Thyroid gland (tissue), 4 donors: Measurements from ENCODE around the gene PGLYRP2. TPM values are rescaled to one million over a fixed set of nuclear protein-coding genes. Genes with fewer than 3 reads are reported as not detected.

Experiments used
- DNase-seq, 2 donors: peaks; one replicate each; pipeline ENCODE4 v3.0.0-alpha.2; 2019
- H3K27ac ChIP-seq, 3 donors: fragments of 200-600 bp; sonication (generic); 1 replicate in 2 of 3; 2 replicates in 1 of 3; pipeline ENCODE4 v1.5.1; 2016 to 2019; ENCODE audit warnings: mild to moderate bottlenecking in 1 of 3, moderate library complexity in 1 of 3
- H3K27me3 ChIP-seq: fragments of 200-600 bp; sonication (generic); one replicate; pipeline ENCODE4 v1.5.1; 2019
- H3K36me3 ChIP-seq, 2 donors: fragments of 200-600 bp; sonication (generic); one replicate each; pipeline ENCODE4 v1.5.1; 2016 to 2019
- H3K4me1 ChIP-seq, 2 donors: fragments of 200-600 bp; sonication (generic); one replicate each; pipeline ENCODE4 v1.5.1; 2017 to 2019
- H3K4me3 ChIP-seq, 3 donors: fragments of 200-600 bp; sonication (generic); replicated peaks in 1 of 3; 1 replicate in 2 of 3; 2 replicates in 1 of 3; pipeline ENCODE4 v1.5.1; 2016; ENCODE audit warnings: mild to moderate bottlenecking in 1 of 3
- H3K9me3 ChIP-seq: fragments of 200-600 bp; sonication (generic); one replicate; pipeline ENCODE4 v1.5.1; 2017
- POLR2A ChIP-seq, 2 donors: fragments of 450-650 bp; IDR thresholded peaks; one replicate each; pipeline ENCODE4 v1.6.1; 2017; ENCODE audit warnings: antibody characterized with exemption in 2 of 2, mild to moderate bottlenecking in 2 of 2, moderate library complexity in 1 of 2
- WGBS, 2 donors: methylation state at CpG; one replicate each; pipeline ENCODE4 v1.1.5; 2017; 5-methylcytosine and 5-hydroxymethylcytosine counted together
- intact Hi-C: fragments of 100-400 bp; cut with DNase I; formaldehyde crosslinking; loops from one replicate; pipeline ENCODE4 v1.15.1; 2023
- total RNA-seq, 4 donors: library from RNA; depleted of rRNA; stranded (reverse); fragments of >200 nt; gene quantifications; one replicate each; pipeline ENCODE4 v1.2.3, GENCODE V29; 2016
- TF ChIP-seq, protein P1 (sequence below), 6 experiments: fragments of 200-600 bp in 3 of 6; fragments of 450-650 bp in 3 of 6; sonication (generic) in 3 of 6; IDR thresholded peaks; one replicate each; pipeline ENCODE4 v1.5.1; 2016 to 2019; ENCODE audit warnings: antibody characterized with exemption in 6 of 6, mild to moderate bottlenecking in 2 of 6, inconsistent platforms in 1 of 6, moderate library complexity in 1 of 6

Gene PGLYRP2
- total RNA-seq, 4 donors from 2014 or later: not detected

GRCh38 chr19:15441317-15441716 lies 38.0 kb downstream of the PGLYRP2 start:
- no peaks in the 10 kb centered on the region for H3K9me3 ChIP-seq
- no peaks in the 10 kb centered on the region for H3K4me1 ChIP-seq
- no peak for DNase-seq
- H3K4me3 ChIP-seq: no peak overlapping the region
- TF ChIP-seq, protein P1, sequence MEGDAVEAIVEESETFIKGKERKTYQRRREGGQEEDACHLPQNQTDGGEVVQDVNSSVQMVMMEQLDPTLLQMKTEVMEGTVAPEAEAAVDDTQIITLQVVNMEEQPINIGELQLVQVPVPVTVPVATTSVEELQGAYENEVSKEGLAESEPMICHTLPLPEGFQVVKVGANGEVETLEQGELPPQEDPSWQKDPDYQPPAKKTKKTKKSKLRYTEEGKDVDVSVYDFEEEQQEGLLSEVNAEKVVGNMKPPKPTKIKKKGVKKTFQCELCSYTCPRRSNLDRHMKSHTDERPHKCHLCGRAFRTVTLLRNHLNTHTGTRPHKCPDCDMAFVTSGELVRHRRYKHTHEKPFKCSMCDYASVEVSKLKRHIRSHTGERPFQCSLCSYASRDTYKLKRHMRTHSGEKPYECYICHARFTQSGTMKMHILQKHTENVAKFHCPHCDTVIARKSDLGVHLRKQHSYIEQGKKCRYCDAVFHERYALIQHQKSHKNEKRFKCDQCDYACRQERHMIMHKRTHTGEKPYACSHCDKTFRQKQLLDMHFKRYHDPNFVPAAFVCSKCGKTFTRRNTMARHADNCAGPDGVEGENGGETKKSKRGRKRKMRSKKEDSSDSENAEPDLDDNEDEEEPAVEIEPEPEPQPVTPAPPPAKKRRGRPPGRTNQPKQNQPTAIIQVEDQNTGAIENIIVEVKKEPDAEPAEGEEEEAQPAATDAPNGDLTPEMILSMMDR (IDR thresholded peaks at IDR 0.05): no peak
- TF ChIP-seq POLR2A (IDR thresholded peaks at IDR 0.05): no peak
- intact Hi-C loops: no loop called here
- WGBS, 2 donors: 82 to 93% methylated on average over 3 of the region's 3 CpGs
- H3K27ac ChIP-seq: no peak overlapping the region
- no peaks in the 10 kb centered on the region for H3K36me3 ChIP-seq
- H3K27me3 ChIP-seq: no peaks in the 10 kb centered on the region

GRCh38 chr19:15439821-15440641 lies 39.3 kb downstream of the PGLYRP2 start:
- Histone ChIP-seq H3K9me3 (no peaks in the 10 kb centered on the region), H3K36me3 (no peaks in the 10 kb centered on the region), H3K4me1 (no peaks in the 10 kb centered on the region), H3K27me3 (no peaks in the 10 kb centered on the region), H3K27ac (no peak overlapping the region), H3K4me3 (no peak overlapping the region)
- intact Hi-C loops: no loop called here
- no peak for TF ChIP-seq POLR2A (IDR thresholded peaks at IDR 0.05)
- TF ChIP-seq, protein P1 (IDR thresholded peaks at IDR 0.05): no peak
- no peak for DNase-seq
- WGBS, 2 donors: 91 to 93% methylated on average over 18 to 29 of the region's 38 CpGs

DNA sequence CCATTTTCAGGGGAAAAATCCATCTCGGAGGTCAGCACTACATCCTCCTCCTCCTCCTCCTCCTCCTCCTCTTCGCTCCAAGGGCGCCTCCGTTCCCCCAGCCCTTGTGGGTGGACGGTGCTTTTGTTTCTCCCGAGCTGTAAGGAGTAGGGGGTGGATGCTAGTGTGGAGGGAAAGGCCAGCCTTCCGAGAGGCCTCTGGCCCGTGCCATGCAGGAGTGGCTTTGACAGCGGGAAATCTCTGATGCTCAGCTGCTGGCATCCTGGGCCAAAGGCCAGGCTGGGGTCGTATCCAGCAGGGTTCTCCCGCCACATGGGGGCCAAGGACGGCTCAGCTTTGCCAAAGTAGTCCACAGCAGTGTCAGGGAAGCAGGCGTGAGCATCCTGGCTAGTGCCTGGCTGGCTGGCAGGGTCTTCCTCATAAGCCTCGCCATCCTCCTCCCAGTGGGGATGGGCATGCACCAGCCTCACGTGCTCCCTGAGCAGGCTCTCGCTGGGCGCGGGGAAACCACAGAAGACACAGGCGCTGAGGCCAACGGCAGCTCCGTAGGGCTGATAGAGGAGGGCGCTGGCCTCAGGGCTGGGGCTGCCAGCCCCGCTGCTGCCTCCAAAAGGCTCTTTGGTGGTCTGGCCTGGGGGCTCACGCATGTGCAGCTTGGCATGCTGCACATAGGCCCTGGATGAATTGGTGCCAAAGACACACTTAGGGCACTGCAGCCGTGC lies 40.1 kb downstream of the PGLYRP2 start:
- no peak for TF ChIP-seq POLR2A (IDR thresholded peaks at IDR 0.05)
- TF ChIP-seq, protein P1 (IDR thresholded peaks at IDR 0.05): no peak
- no peak for DNase-seq
- H3K27me3 ChIP-seq: no peaks in the 10 kb centered on the region
- intact Hi-C loops: no loop called here
- 90 to 93% methylated on average over 18 to 25 of the region's 25 CpGs for WGBS, 2 donors
- no peaks in the 10 kb centered on the region for H3K9me3 ChIP-seq
- H3K4me1 ChIP-seq: no peaks in the 10 kb centered on the region
- H3K4me3 ChIP-seq: no peak overlapping the region
- H3K36me3 ChIP-seq: no peaks in the 10 kb centered on the region
- H3K27ac ChIP-seq: no peak overlapping the region

- WGBS, 2 donors: 96% methylated on average over 15 to 18 of the region's 27 CpGs
- H3K27ac ChIP-seq: no peak overlapping the region
- no peak overlapping the region for H3K4me3 ChIP-seq
- no peaks in the 10 kb centered on the region for H3K27me3 ChIP-seq
- no peaks in the 10 kb centered on the region for H3K36me3 ChIP-seq
- DNase-seq: no peak
- no peak for TF ChIP-seq POLR2A (IDR thresholded peaks at IDR 0.05)
- TF ChIP-seq, protein P1 (IDR thresholded peaks at IDR 0.05): no peak
- H3K9me3 ChIP-seq: no peaks in the 10 kb centered on the region
- intact Hi-C loops: no loop called here
- H3K4me1 ChIP-seq: peaks cover 2 to 3% of the 10 kb centered on the region in 2 donors
These were observed 40.7 kb downstream of the PGLYRP2 start for GRCh38 chr19:15438577-15438976.

DNA sequence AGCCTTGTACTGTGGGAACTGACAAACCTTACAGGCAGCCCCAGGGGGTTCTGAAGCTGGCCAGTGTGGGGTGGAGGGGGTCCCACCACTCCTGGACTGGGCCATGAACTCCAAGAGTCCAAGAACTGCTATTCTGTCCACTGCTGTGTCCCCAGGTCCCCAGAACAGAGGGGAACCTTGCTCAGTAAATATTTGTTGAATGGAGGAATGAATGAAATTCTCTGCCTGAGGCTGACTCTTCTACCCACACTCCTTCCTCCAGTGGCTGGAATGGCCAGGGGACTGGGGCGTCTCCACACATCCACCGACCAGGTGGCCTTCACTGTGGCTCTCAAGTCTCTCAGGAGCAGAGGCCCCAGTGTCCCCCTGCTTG lies 41.2 kb downstream of the PGLYRP2 start:
- DNase-seq: no peak
- no peak for TF ChIP-seq POLR2A (IDR thresholded peaks at IDR 0.05)
- TF ChIP-seq, protein P1 (IDR thresholded peaks at IDR 0.05): no peak
- peaks cover 5 to 6% of the 10 kb centered on the region in 2 donors for H3K4me1 ChIP-seq
- H3K36me3 ChIP-seq: no peaks in the 10 kb centered on the region
- intact Hi-C loops: no loop called here
- H3K27ac ChIP-seq: no peak overlapping the region
- WGBS, 2 donors: 90 to 91% methylated on average over 2 of the region's 2 CpGs
- H3K27me3 ChIP-seq: no peaks in the 10 kb centered on the region
- no peak overlapping the region for H3K4me3 ChIP-seq
- H3K9me3 ChIP-seq: no peaks in the 10 kb centered on the region
